HepG2 (cell line): ENCODE measurements around the gene RHOC. TPM values are rescaled to one million over a fixed set of nuclear protein-coding genes. Genes with fewer than 3 reads are reported as not detected.

Source experiments
- ATAC-seq: fragments of 200-7000 bp; cut with Tn5 transposase; 3 replicates; pipeline ENCODE4 v1.9.1; 2020; ENCODE audit warnings: mild to moderate bottlenecking, moderate library complexity
- BruUV-seq: library from RNA; stranded (reverse); fragments of 400-500 nt; replicated peaks from 2 replicates; lab custom pipeline; 2021; lab: Mats Ljungman, UMichigan
- CTCF ChIA-PET: fragments of 300-600 bp; formaldehyde crosslinking; extraction: SDS; loops from one replicate; lab custom pipeline; 2021; ENCODE audit warnings: low total read pairs, inconsistent platforms, low intra/inter-chr PET ratio; lab: Yijun Ruan, JAX
- POLR2A ChIA-PET: fragments of 350-600 bp; sonication (Branson Sonifier 250); formaldehyde crosslinking; loops from one replicate; lab custom pipeline; 2020; ENCODE audit warnings: antibody characterized with exemption, inconsistent platforms; lab: Yijun Ruan, JAX
- DNase-seq: peaks from one replicate; pipeline ENCODE4 v3.0.0-alpha.2; 2015; ENCODE audit warnings: low spot score
- FAIRE-seq: peaks from 3 replicates; lab custom pipeline; 2011; peaks lifted over from hg19 to GRCh38; lab: Jason Lieb, UNC
- H2AFZ ChIP-seq: one replicate; pipeline ENCODE4 v1.6.1; 2011; ENCODE audit warnings: low read length, inconsistent platforms
- H3K27ac ChIP-seq: fragments of 300-600 bp; 3 replicates; pipeline ENCODE4 v1.8.0; 2011; ENCODE audit warnings: mixed run types, mild to moderate bottlenecking, mixed read lengths, low read length, inconsistent platforms; ENCODE audit not compliant: insufficient read depth; ENCODE audit errors: extremely low read length
- H3K27me3 ChIP-seq, 2 experiments: fragments of 200-600 bp in 1 of 2; 2 replicates in 1 of 2; 3 replicates in 1 of 2; pipeline versions ENCODE4 v1.6.0 to v1.8.0; 2011; ENCODE audit warnings: low read length in 2 of 2, mild to moderate bottlenecking in 2 of 2, moderate library complexity in 2 of 2, inconsistent platforms in 1 of 2; ENCODE audit not compliant: insufficient read depth in 2 of 2, control insufficient read depth in 1 of 2
- H3K36me3 ChIP-seq, 2 experiments: fragments of 200-600 bp in 1 of 2; replicated peaks in 1 of 2; 2 replicates in 1 of 2; 3 replicates in 1 of 2; pipeline versions ENCODE4 v1.5.1 to v1.8.0; 2011; ENCODE audit warnings: low read length in 2 of 2, inconsistent platforms in 1 of 2; ENCODE audit not compliant: insufficient read depth in 2 of 2, control insufficient read depth in 1 of 2
- H3K4me1 ChIP-seq: 2 replicates; pipeline ENCODE4 v1.5.1; 2012; ENCODE audit warnings: low read length, inconsistent platforms; ENCODE audit not compliant: insufficient read depth
- H3K4me2 ChIP-seq: 2 replicates; pipeline ENCODE4 v1.6.0; 2011; ENCODE audit warnings: low read depth, low read length, inconsistent platforms
- H3K4me3 ChIP-seq, 3 experiments: fragments of 200-600 bp in 1 of 3; sonication (generic), shearing (Covaris generic) in 1 of 3; replicated peaks in 1 of 3; 2 replicates each; pipeline ENCODE4 v1.5.1; 2011 to 2016; ENCODE audit warnings: low read length in 3 of 3, inconsistent platforms in 2 of 3, low read depth in 2 of 3, mild to moderate bottlenecking in 2 of 3, control low read depth in 1 of 3, mixed read lengths in 1 of 3; ENCODE audit not compliant: insufficient read depth in 1 of 3
- H3K79me2 ChIP-seq: one replicate; pipeline ENCODE4 v1.6.1; 2011; ENCODE audit warnings: low read length, inconsistent platforms; ENCODE audit not compliant: insufficient read depth
- H3K9ac ChIP-seq: 2 replicates; pipeline ENCODE4 v1.6.0; 2011; ENCODE audit warnings: mild to moderate bottlenecking, low read depth, low read length, inconsistent platforms; ENCODE audit not compliant: insufficient read depth
- H3K9me3 ChIP-seq: 2 replicates; pipeline ENCODE4 v1.5.1; 2012; ENCODE audit warnings: mild to moderate bottlenecking, low read length
- H4K20me1 ChIP-seq: 2 replicates; pipeline ENCODE4 v1.6.0; 2011; ENCODE audit warnings: inconsistent platforms, mild to moderate bottlenecking, low read length, moderate library complexity; ENCODE audit not compliant: insufficient read depth
- IRX3 ChIP-seq: sonication (generic); formaldehyde crosslinking; IDR thresholded peaks from 2 replicates; pipeline ENCODE4 v1.8.1; 2023; ENCODE audit warnings: mild to moderate bottlenecking, low read depth, missing genetic modification reagents, borderline replicate concordance
- RCOR2 ChIP-seq: IDR thresholded peaks from 2 replicates; pipeline ENCODE4 v1.6.1; 2016; ENCODE audit warnings: missing biosample characterization, missing genetic modification reagents
- U2AF2 ChIP-seq: fragments of 200-400 bp; formaldehyde crosslinking; IDR thresholded peaks from 2 replicates; pipeline ENCODE4 v1.6.1; 2017; ENCODE audit warnings: low read depth, mild to moderate bottlenecking, low read length
- ZBTB42 ChIP-seq: sonication (generic); formaldehyde crosslinking; IDR thresholded peaks from 2 replicates; pipeline ENCODE4 v1.5.0; 2020; ENCODE audit warnings: mild to moderate bottlenecking, missing genetic modification reagents
- ZFP36L1 ChIP-seq: sonication (generic); formaldehyde crosslinking; IDR thresholded peaks from 2 replicates; pipeline ENCODE4 v1.8.0; 2022; ENCODE audit warnings: mild to moderate bottlenecking, missing genetic modification reagents, moderate library complexity
- ZNF276 ChIP-seq: sonication (generic); formaldehyde crosslinking; IDR thresholded peaks from 2 replicates; pipeline ENCODE4 v1.4.0; 2020; ENCODE audit warnings: mild to moderate bottlenecking, low read depth, missing genetic modification reagents
- ZNF431 ChIP-seq: sonication (generic); formaldehyde crosslinking; IDR thresholded peaks from 2 replicates; pipeline ENCODE4 v1.9.0; 2022; ENCODE audit warnings: missing genetic modification reagents, low read depth, mild to moderate bottlenecking, borderline replicate concordance
- ZSCAN5A ChIP-seq: sonication (generic); formaldehyde crosslinking; IDR thresholded peaks from 2 replicates; pipeline ENCODE4 v1.8.0; 2022; ENCODE audit warnings: mild to moderate bottlenecking, missing genetic modification reagents, borderline replicate concordance
- WGBS: methylation state at CpG from one replicate; pipeline ENCODE4 v1.1.6; 2017; ENCODE audit warnings: low lambda C conversion rate; 5-methylcytosine and 5-hydroxymethylcytosine counted together
- in situ Hi-C: cut with HindIII; loops from 2 replicates; pipeline ENCODE4 v1.10.0; 2017; ENCODE audit warnings: low pct_unique_long_range_greater_than_20kb; ENCODE audit not compliant: extremely low pct_ligation_motif_present
- intact Hi-C: fragments of 100-400 bp; cut with micrococcal nuclease; formaldehyde crosslinking; loops from one replicate; pipeline ENCODE4 v1.10.0; 2022; ENCODE audit not compliant: unreplicated experiment
- polyA plus RNA-seq, 8 experiments: library from polyadenylated mRNA; depleted of rRNA in 3 of 8; stranded (reverse) in 7 of 8; unstranded in 1 of 8; fragments of >200 nt; fragmentation: Illumina TruSeq in 4 of 8; extraction: Trizol in 4 of 8; gene quantifications; 2 replicates each; pipeline versions ENCODE4 v1.2.1 to v1.2.3, GENCODE V29; 2011 to 2016; ENCODE audit warnings: low read depth in 4 of 8, missing spikeins in 1 of 8, mixed read lengths in 1 of 8; ENCODE audit not compliant: insufficient read depth in 1 of 8
- total RNA-seq, 5 experiments: library from RNA; depleted of rRNA; stranded (reverse); fragments of >200 nt; fragmentation: Illumina TruSeq; extraction: Trizol; gene quantifications; 2 replicates each; pipeline ENCODE4 v1.2.3, GENCODE V29; 2016; ENCODE audit warnings: low read depth in 1 of 5

RHOC gene
- total and polyA plus RNA-seq, 2 of the 13 experiments (the other 11 are each of a cell fraction or from before 2014, with no cell fraction given): 64.3 to 182 TPM

GRCh38 chr1:112710159-112710558, 3.2 kb upstream of the RHOC start:
- ChIA-PET POLR2A (no interaction called here), CTCF (no interaction called here)
- H3K4me2 ChIP-seq: no peak overlapping the region
- H3K27ac ChIP-seq: no peak overlapping the region
- DNase-seq: no peak
- H2AFZ ChIP-seq: no peak overlapping the region
- ATAC-seq: no peak
- H3K79me2 ChIP-seq: peaks cover 10% of the 10 kb centered on the region
- no peak overlapping the region for H3K4me3 ChIP-seq
- WGBS: 53% methylated on average over 3 of the region's 7 CpGs
- H3K4me1 ChIP-seq: peaks cover 37% of the 10 kb centered on the region
- H3K36me3 ChIP-seq: no peaks in the 10 kb centered on the region
- H3K27me3 ChIP-seq: peaks cover 11 to 71% of the 10 kb centered on the region in 2 experiments
- H3K9me3 ChIP-seq: no peaks in the 10 kb centered on the region
- H4K20me1 ChIP-seq: no peaks in the 10 kb centered on the region
- FAIRE-seq: no peak
- intact Hi-C loops: no loop called here
- in situ Hi-C loops: loop anchor here (25.0 kb wide), 1 partner anchor 327 kb away; no protein-coding TSS in a partner anchor
- no peak overlapping the region for H3K9ac ChIP-seq
- BruUV-seq: no TSS peak
- no peak for TF ChIP-seq ZFP36L1 (CRISPR knock-in tag)
- no peak for TF ChIP-seq ZNF276 (CRISPR knock-in tag)
- no peak for TF ChIP-seq ZBTB42
- no peak for TF ChIP-seq ZNF431 (CRISPR knock-in tag)
- TF ChIP-seq RCOR2: no peak
- TF ChIP-seq ZSCAN5A (CRISPR knock-in tag): no peak
- TF ChIP-seq U2AF2: no peak
- no peak for TF ChIP-seq IRX3 (CRISPR knock-in tag)
